H1 (cell line): ENCODE results near the gene CASP9. TPM values are rescaled to one million over a fixed set of nuclear protein-coding genes. Genes with fewer than 3 reads are reported as not detected.
A peak's percentile ranks its signal among the peaks of the same experiment; 100 is the strongest.

ENCODE experiments used
- ASH2L ChIP-seq: fragments of 200-600, 300-600 bp; sonication (generic); IDR thresholded peaks from one replicate; pipeline ENCODE4 v1.7.1; 2017; ENCODE audit warnings: low read length
- BACH1 ChIP-seq: IDR thresholded peaks from 2 replicates; pipeline ENCODE4 v1.6.1; 2012; ENCODE audit warnings: low read length, improper control_type of control experiment
- BRCA1 ChIP-seq: IDR thresholded peaks from 2 replicates; pipeline ENCODE4 v1.6.1; 2012; ENCODE audit warnings: low read depth, low read length, improper control_type of control experiment
- CBX5 ChIP-seq: fragments of 300-800, 300-1000 bp; sonication (generic); IDR thresholded peaks from 2 replicates; pipeline ENCODE4 v1.7.1; 2016; ENCODE audit warnings: antibody characterized with exemption, low read length, low read depth
- CBX8 ChIP-seq: fragments of 300-800, 300-1000 bp; sonication (generic); IDR thresholded peaks from 2 replicates; pipeline ENCODE4 v1.7.1; 2016; ENCODE audit warnings: low read depth, low read length, borderline replicate concordance
- CHD1 ChIP-seq: IDR thresholded peaks from 2 replicates; pipeline ENCODE4 v1.6.1; 2012; ENCODE audit warnings: low read depth, low read length, improper control_type of control experiment
- CHD2 ChIP-seq: IDR thresholded peaks from 2 replicates; pipeline ENCODE4 v1.6.1; 2012; ENCODE audit warnings: low read length, improper control_type of control experiment
- EZH2 ChIP-seq: fragments of 200-600 bp; sonication (generic); IDR thresholded peaks from 2 replicates; pipeline ENCODE4 v1.7.1; 2012; ENCODE audit warnings: low read depth, mild to moderate bottlenecking, moderate library complexity, low read length, inconsistent platforms; ENCODE audit not compliant: severe bottlenecking
- FOSL1 ChIP-seq: IDR thresholded peaks from 2 replicates; pipeline ENCODE4 v1.6.1; 2011; ENCODE audit warnings: mild to moderate bottlenecking, low read depth, low read length, moderate library complexity; ENCODE audit not compliant: insufficient read depth
- GTF2F1 ChIP-seq: IDR thresholded peaks from 2 replicates; pipeline ENCODE4 v1.6.1; 2012; ENCODE audit warnings: low read depth, low read length, improper control_type of control experiment, borderline replicate concordance
- HDAC2 ChIP-seq, 2 experiments: fragments of 300-600 bp in 1 of 2; sonication (generic) in 1 of 2; IDR thresholded peaks; 2 replicates each; pipeline ENCODE4 v1.6.1; 2011 to 2012; ENCODE audit warnings: low read depth in 2 of 2, low read length in 2 of 2, mild to moderate bottlenecking in 2 of 2, moderate library complexity in 2 of 2, borderline replicate concordance in 1 of 2, inconsistent platforms in 1 of 2
- JUND ChIP-seq: IDR thresholded peaks from 2 replicates; pipeline ENCODE4 v1.6.1; 2011; ENCODE audit warnings: mild to moderate bottlenecking, improper control_type of control experiment, low read length
- KDM1A ChIP-seq: fragments of 200-600, 300-600 bp; sonication (generic); IDR thresholded peaks from 2 replicates; pipeline ENCODE4 v1.7.1; 2016; ENCODE audit warnings: mild to moderate bottlenecking, low read length, borderline replicate concordance
- MAFK ChIP-seq: IDR thresholded peaks from 2 replicates; pipeline ENCODE4 v1.6.1; 2012; ENCODE audit warnings: low read depth, mild to moderate bottlenecking, improper control_type of control experiment, low read length
- NANOG ChIP-seq: IDR thresholded peaks from 2 replicates; pipeline ENCODE4 v1.6.1; 2011; ENCODE audit warnings: low read length, low read depth, mild to moderate bottlenecking, inconsistent platforms; ENCODE audit not compliant: insufficient read depth, poor library complexity, severe bottlenecking
- RFX5 ChIP-seq: IDR thresholded peaks from 2 replicates; pipeline ENCODE4 v1.6.1; 2011; ENCODE audit warnings: low read depth, low read length, improper control_type of control experiment, borderline replicate concordance
- RXRA ChIP-seq: IDR thresholded peaks from 2 replicates; pipeline ENCODE4 v1.6.1; 2011; ENCODE audit warnings: low read depth, mild to moderate bottlenecking, low read length, moderate library complexity; ENCODE audit not compliant: insufficient read depth
- SIRT6 ChIP-seq: IDR thresholded peaks from one replicate; pipeline ENCODE4 v1.7.1; 2012; ENCODE audit warnings: low read length, inconsistent platforms
- SP4 ChIP-seq: IDR thresholded peaks from 2 replicates; pipeline ENCODE4 v1.6.1; 2012; ENCODE audit warnings: low read length, inconsistent platforms
- SUZ12 ChIP-seq: fragments of 200-600 bp; sonication (generic); IDR thresholded peaks from 2 replicates; pipeline ENCODE4 v1.6.1; 2012; ENCODE audit warnings: mild to moderate bottlenecking, inconsistent platforms, low read length, moderate library complexity, mixed read lengths
- TAF1 ChIP-seq: IDR thresholded peaks from 2 replicates; pipeline ENCODE4 v1.6.1; 2011; ENCODE audit warnings: mild to moderate bottlenecking, low read depth, low read length
- TEAD4 ChIP-seq: IDR thresholded peaks from 2 replicates; pipeline ENCODE4 v1.6.1; 2012; ENCODE audit warnings: low read depth, low read length, inconsistent platforms, mixed read lengths
- YY1 ChIP-seq: IDR thresholded peaks from 2 replicates; pipeline ENCODE4 v1.6.1; 2011; ENCODE audit warnings: low read depth, mild to moderate bottlenecking, low read length
- ZNF274 ChIP-seq: IDR thresholded peaks from 2 replicates; pipeline ENCODE4 v1.7.0; 2012; ENCODE audit warnings: low read length, borderline replicate concordance; ENCODE audit errors: extremely low read depth
- polyA plus RNA-seq, 7 experiments: library from polyadenylated mRNA; depleted of rRNA in 3 of 7; stranded (reverse) in 5 of 7; unstranded in 2 of 7; fragments of >200 nt in 5 of 7; fragments of 200-250 nt in 2 of 7; gene quantifications; 1 replicate in 5 of 7; 2 replicates in 1 of 7; 4 replicates in 1 of 7; pipeline versions ENCODE4 v1.2.1 to v1.2.3, GENCODE V29; 2011 to 2013; ENCODE audit warnings: missing spikeins in 2 of 7, mixed read lengths in 2 of 7
- total RNA-seq: library from RNA; stranded (reverse); fragmentation: NEBNext Ultra II Directional; extraction: Animal tissue kit (Norgen Biotek cat#: 25700); gene quantifications from 2 replicates; pipeline ENCODE4 v1.2.1, GENCODE V29; 2021
- TF ChIP-seq, protein P1 (sequence below): IDR thresholded peaks from 2 replicates; pipeline ENCODE4 v1.6.1; 2011; ENCODE audit warnings: low read depth, mild to moderate bottlenecking, low read length; ENCODE audit not compliant: insufficient read depth

CASP9 gene
- total and polyA plus RNA-seq, 2 of the 8 experiments (the other 6 are each of a cell fraction or from before 2014, with no cell fraction given), result 14.8 to 36.3 TPM

DNA sequence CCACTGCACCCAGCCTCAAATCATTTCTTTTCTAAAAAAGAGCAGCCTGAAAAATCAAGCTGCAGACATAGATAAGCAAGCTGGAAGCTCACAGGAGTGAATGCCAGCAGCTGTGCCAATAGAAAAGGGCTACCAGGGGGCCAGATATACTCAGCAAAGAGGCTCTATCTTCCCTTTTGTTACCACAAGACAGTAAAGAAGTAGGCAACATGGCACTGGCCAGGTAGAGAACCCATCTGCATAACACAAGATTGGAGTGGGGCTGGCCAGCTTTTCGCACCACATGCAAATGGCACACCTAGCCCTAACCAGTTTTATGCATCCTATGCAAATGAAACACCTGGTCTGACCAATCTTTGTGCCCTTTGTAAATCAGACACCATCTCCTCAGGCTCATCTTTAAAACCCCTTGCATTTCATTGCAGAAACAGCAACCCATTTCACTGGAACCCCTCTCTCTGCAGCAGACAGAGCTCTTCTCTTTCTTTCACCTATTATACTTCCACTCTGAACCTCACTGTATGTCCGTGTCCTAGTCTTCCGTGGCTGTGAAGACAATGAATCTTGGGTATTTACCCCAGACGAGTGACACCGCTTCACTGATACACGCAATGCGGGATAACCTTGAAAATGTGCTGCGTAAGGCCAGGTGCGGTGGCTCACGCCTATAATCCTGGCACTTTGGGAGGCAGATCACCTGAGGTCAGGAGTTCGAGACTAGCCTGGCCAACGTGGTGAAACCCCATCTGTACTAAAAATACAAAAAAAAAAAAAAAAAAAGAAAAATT, 15.1 kb downstream of the CASP9 start (continued):
- no peak; the same call in 1 of the 2 replicates for TF ChIP-seq TAF1
- TF ChIP-seq EZH2, result no peak
- no peak for TF ChIP-seq GTF2F1
- TF ChIP-seq TEAD4, result no peak
- TF ChIP-seq CHD1, result no peak
- peak; percentile 71 for TF ChIP-seq NANOG
- TF ChIP-seq ZNF274, result no peak
- no peak for TF ChIP-seq SIRT6
- no peak for TF ChIP-seq CBX5
- TF ChIP-seq FOSL1, result no peak
- TF ChIP-seq BACH1, result peak; percentile 48; the same call in 1 of the 2 replicates
- TF ChIP-seq SUZ12, result no peak
- TF ChIP-seq, protein P1, sequence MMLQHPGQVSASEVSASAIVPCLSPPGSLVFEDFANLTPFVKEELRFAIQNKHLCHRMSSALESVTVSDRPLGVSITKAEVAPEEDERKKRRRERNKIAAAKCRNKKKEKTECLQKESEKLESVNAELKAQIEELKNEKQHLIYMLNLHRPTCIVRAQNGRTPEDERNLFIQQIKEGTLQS, result no peak
- TF ChIP-seq MAFK, result 0 out of 2 replicates have a peak, but pooled peaks have one; percentile 24
- peak; percentile 76 for TF ChIP-seq YY1
- TF ChIP-seq RXRA, result no peak
- TF ChIP-seq JUND, result no peak
- peak in 1 of 2 experiments; percentile 5; a peak in 2 of 4 replicates for TF ChIP-seq HDAC2 (IDR thresholded peaks at IDR 0.05; ENCODE audit: borderline replicate concordance in 1 of 2, low read depth in 2 of 2, low read length in 2 of 2)
- TF ChIP-seq KDM1A, result no peak
- no peak for TF ChIP-seq SP4
- TF ChIP-seq CHD2, result no peak
- TF ChIP-seq ASH2L, result peak; percentile 71
- TF ChIP-seq RFX5, result no peak
- TF ChIP-seq CBX8, result no peak
- no peak for TF ChIP-seq BRCA1
